Hematopoietic multipotent progenitor cell treated with erythropoietin and hydrocortisone succinate and interleukin-3 and kit ligand, for 4 days (in vitro differentiated cells): Measurements from ENCODE around the gene LIMS4.
"Not testable (repeated sequence)": the region's sequence is repeated elsewhere in the genome, so short reads cannot be mapped to it uniquely, and the experiment has no call there.

Experiments
- DNase-seq: peaks from one replicate; pipeline ENCODE4 v3.0.0-alpha.2; 2015

The LIMS4 gene, protein sequence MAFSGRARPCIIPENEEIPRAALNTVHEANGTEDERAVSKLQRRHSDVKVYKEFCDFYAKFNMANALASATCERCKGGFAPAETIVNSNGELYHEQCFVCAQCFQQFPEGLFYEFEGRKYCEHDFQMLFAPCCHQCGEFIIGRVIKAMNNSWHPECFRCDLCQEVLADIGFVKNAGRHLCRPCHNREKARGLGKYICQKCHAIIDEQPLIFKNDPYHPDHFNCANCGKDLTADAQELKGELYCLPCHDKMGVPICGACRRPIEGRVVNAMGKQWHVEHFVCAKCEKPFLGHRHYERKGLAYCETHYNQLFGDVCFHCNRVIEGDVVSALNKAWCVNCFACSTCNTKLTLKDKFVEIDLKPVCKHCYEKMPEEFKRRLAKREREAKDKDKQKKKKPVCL

DNA sequence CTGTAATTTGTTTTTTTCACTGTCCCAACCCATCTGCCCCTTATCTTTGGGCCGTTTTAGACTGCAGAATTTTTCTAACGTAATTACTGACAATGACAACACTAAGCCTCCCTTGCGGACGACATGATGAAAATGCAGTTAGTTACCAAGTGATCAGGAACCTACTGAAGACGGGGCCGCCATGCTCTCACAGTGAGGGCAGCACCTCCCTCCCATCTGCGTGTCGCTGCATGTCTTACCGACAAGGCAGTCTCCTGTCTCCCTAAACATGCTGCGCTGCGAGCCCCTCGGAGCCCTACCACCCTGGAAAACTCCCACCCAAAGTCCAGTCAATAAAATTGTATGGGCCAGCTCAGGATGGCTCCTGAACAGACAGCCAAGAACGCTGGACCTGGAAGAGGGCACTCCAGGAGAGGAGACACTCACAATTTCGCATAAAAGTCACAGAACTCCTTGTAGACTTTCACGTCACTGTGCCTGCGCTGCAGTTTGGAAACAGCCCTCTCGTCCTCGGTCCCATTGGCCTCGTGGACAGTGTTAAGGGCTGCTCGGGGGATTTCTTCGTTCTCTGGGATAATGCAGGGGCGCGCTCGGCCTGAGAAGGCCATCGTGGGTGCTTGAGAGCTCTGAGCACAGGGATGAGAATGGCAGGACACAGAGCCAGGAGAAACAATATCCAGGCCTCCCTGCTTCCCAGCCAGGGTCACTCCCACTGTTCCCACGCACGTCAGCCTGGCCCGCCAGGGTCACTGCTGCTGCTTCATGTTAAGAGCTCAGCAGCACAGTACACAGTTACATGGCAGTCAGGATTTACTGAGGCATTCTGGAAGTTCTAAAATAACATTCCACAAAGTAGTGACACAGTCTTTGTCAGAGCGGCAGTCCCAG, at the start of gene LIMS4:
Gene LIMS4 (minus strand): TSS at position 646 of the 888 bp plus-strand sequence. CDS start 38 bp downstream, at position 608.
- DNase-seq: not testable (repeated sequence)

GRCh38 chr2:110499755-110500377, 27.2 kb upstream of the LIMS4 start:
- not testable (repeated sequence) for DNase-seq

GRCh38 chr2:110496027-110496426, 23.4 kb upstream of the LIMS4 start:
- not testable (repeated sequence) for DNase-seq

- not testable (repeated sequence) for DNase-seq
Measured at GRCh38 chr2:110494488-110494887, 21.9 kb upstream of the LIMS4 start.

GRCh38 chr2:110488991-110489390, 16.4 kb upstream of the LIMS4 start:
- DNase-seq: not testable (repeated sequence)

- not testable (repeated sequence) for DNase-seq
Measured at GRCh38 chr2:110482697-110483096, 10.1 kb upstream of the LIMS4 start.

DNA sequence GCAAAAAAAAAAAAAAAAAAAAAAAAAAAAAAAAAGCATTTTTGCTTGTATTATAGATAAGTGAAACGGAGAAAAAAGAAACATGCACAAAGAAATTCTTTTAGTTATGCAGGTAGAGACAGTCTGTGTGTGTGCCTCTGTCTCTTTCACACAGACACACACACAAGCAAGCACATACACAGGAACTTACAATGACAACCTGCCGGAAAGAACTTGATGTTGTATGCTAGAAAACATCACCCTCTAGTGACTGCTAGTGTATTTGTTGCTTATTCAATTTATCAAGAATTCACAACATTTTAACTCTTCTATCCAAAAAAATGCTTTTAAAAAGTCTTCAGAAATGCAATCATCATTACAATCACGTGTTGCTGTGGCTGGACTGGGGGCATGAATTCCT, 8.6 kb upstream of the LIMS4 start:
- DNase-seq: not testable (repeated sequence)

DNA sequence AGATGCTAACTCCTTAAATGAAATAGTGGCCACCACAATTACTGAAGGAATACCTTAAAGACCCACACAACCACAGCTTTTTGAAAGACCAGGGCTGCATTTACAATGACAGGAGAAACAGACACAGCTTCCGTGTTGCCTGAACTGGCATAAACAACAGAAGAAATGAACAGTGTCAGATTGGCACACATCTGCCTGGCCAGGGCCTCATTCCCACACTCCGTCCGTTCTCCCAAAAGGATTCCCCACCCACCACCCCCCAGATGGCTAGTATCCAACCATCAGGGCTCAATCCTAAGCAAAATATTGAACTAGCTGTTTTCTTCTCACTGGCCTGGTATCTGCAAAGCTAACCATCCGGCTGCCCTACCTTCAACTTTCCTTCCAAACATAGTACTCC, 7.5 kb upstream of the LIMS4 start:
- not testable (repeated sequence) for DNase-seq

- not testable (repeated sequence) for DNase-seq
Measured at GRCh38 chr2:110477370-110477769, 4.8 kb upstream of the LIMS4 start.

- DNase-seq: not testable (repeated sequence)
Measured at GRCh38 chr2:110476952-110477351, 4.3 kb upstream of the LIMS4 start.

DNA sequence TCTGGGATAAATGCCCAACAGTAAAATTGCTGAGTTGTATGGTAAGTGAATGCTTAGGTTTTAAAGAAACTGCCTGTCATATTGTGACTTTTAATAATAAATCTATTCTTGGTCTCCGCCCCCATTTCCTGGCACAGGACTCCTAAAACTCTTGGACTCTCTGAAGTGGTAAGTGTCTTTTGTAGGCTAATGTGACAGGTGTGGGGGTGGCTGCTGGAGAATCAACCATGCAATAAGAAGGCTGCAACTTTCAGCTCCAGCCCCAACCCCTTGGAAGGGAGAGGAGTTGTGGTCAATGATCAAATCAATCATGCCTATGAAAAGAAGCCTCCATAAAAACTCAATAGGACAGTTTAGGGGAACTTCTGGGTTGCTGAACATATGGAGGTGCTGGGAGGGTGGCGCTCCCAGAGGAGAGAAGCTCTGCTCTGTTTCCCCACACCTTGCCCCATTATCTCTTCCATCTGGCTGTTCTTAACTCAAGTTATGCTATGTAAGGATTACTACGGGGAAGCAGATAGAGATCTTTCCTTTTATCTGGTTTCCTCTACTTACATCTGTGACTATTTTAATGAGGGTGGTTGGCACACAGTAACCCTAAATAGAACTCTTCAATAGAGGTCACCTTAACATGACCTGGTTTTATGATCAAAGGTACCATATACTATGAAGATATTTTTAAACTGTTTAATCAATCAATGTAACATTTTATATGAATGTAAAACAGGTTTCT, 3.2 kb upstream of the LIMS4 start:
- DNase-seq: not testable (repeated sequence)

GRCh38 chr2:110474898-110475297, 2.3 kb upstream of the LIMS4 start:
- DNase-seq: not testable (repeated sequence)

GRCh38 chr2:110473059-110473358, 393 bp upstream of the LIMS4 start:
- not testable (repeated sequence) for DNase-seq

DNA sequence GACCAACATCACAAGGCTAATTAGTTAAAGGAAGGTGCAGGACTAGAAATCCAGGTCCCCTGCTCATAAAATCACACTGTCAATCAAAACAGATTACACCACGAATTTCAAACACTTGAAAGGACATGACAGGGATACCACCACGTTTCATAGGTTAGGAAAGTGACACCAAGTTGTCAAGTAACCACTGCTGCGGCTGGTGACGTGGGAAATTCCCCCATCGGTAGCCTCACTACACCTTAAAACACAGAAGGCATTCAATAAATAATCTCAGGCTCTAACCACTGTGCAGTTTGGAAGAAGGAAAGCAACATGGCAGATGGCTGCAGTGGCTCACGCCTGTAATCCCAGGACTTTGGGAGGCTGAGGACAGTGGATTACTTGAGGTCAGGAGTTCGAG, 3.7 kb downstream of the LIMS4 start:
- not testable (repeated sequence) for DNase-seq

GRCh38 chr2:110465312-110465711, 7.3 kb downstream of the LIMS4 start:
- not testable (repeated sequence) for DNase-seq

DNA sequence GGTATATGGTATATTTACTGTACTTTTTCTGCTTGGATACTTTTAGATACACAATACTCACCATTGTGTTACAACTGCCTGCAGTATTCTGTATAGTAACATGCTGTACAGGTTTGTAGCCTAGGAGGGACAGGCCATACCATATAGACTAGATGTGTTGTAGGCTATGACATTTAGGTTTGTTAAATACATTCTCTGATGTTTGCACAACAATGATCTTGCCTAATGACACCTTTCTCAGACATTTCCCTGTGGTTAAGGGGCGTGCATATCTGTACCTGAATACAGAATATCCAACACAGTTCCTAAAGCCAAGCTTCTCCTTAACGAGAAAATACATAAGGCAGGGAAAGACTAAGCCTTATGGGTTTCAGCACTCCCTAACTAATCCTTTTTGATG, 10.2 kb downstream of the LIMS4 start:
- DNase-seq: not testable (repeated sequence)

- not testable (repeated sequence) for DNase-seq
Measured at GRCh38 chr2:110460318-110460717, 12.3 kb downstream of the LIMS4 start.

GRCh38 chr2:110457214-110457590, 15.4 kb downstream of the LIMS4 start:
- DNase-seq: not testable (repeated sequence)

DNA sequence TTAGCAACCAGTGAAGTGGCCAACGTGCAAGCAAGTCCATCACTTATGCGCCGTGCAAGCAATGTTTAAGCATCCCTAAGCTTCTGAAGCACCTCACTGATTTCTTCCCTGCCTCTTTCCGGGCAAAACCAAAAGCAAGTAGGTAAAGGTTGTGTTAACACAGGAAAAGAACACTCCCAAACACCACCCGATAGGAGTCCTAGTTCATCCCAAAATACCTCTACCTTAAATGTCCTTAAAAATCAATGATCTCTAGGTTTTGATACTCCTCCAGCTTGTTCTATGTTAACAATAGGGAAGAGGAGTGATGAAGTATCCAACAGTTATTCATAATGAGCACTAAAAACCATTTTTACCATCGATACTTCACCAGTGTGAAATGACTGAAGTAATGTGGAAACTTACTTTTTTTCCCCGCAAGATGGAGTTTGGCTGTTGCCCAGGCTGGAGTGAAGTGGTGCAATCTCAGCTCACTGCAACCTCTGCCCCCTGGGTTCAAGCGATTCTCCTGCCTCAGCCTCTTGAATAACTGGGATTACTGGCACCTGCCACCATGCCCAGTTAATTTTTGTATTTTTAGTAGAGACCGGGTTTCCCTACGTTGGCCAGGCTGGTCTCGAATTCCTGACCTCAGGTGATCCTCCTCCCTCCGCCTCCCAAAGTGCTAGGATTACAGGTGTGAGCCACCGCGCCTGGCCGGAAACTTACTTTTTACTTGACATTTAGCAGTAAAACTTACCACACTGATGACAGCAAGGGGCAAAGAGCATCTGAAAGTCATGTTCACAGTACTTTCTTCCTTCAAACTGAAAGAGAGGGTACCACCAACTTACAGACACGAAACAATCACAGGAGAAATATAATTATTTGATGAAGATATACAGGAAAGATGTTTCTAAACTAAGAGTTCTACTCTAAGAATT, 16.1 kb downstream of the LIMS4 start:
- not testable (repeated sequence) for DNase-seq

GRCh38 chr2:110455080-110455670, 17.4 kb downstream of the LIMS4 start:
- DNase-seq: not testable (repeated sequence)

GRCh38 chr2:110450951-110451350, 21.7 kb downstream of the LIMS4 start:
- not testable (repeated sequence) for DNase-seq
